WTC11 (cell line): ENCODE results near the gene DDX10.

ENCODE experiments used
- ATF3 ChIP-seq: sonication (generic); formaldehyde crosslinking; conservative IDR thresholded peaks from 2 replicates; pipeline ENCODE4 v1.8.1; 2022; ENCODE audit warnings: mild to moderate bottlenecking, missing genetic modification reagents
- CBFB ChIP-seq: sonication (generic); formaldehyde crosslinking; IDR thresholded peaks from 2 replicates; pipeline ENCODE4 v1.8.1; 2022; ENCODE audit warnings: mild to moderate bottlenecking, low read depth, missing genetic modification reagents
- CTCF ChIP-seq: fragments of 200-600 bp; IDR thresholded peaks from 2 replicates; pipeline ENCODE4 v1.8.0; 2022; ENCODE audit warnings: antibody characterized with exemption
- ELF4 ChIP-seq: sonication (generic); formaldehyde crosslinking; IDR thresholded peaks from 2 replicates; pipeline ENCODE4 v1.8.1; 2022; ENCODE audit warnings: low read depth, mild to moderate bottlenecking, moderate library complexity, missing genetic modification reagents
- FOXK1 ChIP-seq: sonication (generic); formaldehyde crosslinking; IDR thresholded peaks from 2 replicates; pipeline ENCODE4 v1.8.0; 2022; ENCODE audit warnings: mild to moderate bottlenecking, moderate library complexity, missing genetic modification reagents
- ZNF512 ChIP-seq: sonication (generic); formaldehyde crosslinking; IDR thresholded peaks from 2 replicates; pipeline ENCODE4 v1.8.1; 2022; ENCODE audit warnings: missing genetic modification reagents, borderline replicate concordance
- ZNF532 ChIP-seq: fragments of 250-450 bp; sonication (Bioruptor Pico); IDR thresholded peaks from 2 replicates; pipeline ENCODE4 v1.9.0; 2021; ENCODE audit warnings: mild to moderate bottlenecking, borderline replicate concordance
- TF ChIP-seq, protein P1 (sequence below): sonication (generic); formaldehyde crosslinking; IDR thresholded peaks from 2 replicates; pipeline ENCODE4 v1.8.0; 2022; ENCODE audit warnings: mild to moderate bottlenecking, missing genetic modification reagents
- TF ChIP-seq, protein P2 (sequence below): sonication (generic); formaldehyde crosslinking; IDR thresholded peaks from 2 replicates; pipeline ENCODE4 v1.8.1; 2023; ENCODE audit warnings: mild to moderate bottlenecking, missing genetic modification reagents, moderate library complexity

DNA sequence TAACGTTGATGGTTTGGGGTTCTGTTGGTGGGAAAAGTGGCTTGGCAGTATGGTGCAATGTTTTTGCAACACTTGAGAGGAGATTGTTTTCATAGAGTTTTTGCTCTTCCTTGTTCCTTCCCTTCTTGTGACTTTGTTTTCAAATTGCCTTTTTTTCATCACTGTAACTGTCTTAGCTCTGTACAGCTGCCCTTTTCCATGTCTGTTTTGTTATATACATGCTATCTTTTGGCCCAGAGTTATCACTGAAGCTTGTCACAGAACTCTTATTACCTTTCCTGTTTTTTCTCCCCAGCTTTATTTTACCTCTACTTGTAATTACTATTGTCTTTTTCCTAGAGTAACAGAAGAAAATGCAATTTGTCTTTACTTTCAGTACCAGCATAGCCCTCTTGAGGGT is 154.1 kb downstream of the DDX10 start:
- TF ChIP-seq ZNF512 (CRISPR knock-in tag) (no peak), CTCF (no peak), ELF4 (CRISPR knock-in tag) (no peak), ZNF532 (CRISPR knock-in tag) (no peak), CBFB (CRISPR knock-in tag) (no peak), ATF3 (CRISPR knock-in tag) (no peak), FOXK1 (no peak)
- TF ChIP-seq, protein P1, sequence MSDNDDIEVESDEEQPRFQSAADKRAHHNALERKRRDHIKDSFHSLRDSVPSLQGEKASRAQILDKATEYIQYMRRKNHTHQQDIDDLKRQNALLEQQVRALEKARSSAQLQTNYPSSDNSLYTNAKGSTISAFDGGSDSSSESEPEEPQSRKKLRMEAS = no peak
- TF ChIP-seq, protein P2, sequence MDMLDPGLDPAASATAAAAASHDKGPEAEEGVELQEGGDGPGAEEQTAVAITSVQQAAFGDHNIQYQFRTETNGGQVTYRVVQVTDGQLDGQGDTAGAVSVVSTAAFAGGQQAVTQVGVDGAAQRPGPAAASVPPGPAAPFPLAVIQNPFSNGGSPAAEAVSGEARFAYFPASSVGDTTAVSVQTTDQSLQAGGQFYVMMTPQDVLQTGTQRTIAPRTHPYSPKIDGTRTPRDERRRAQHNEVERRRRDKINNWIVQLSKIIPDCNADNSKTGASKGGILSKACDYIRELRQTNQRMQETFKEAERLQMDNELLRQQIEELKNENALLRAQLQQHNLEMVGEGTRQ (CRISPR knock-in tag) = no peak
